Common myeloid progenitor, CD34-positive (primary cell): ENCODE measurements around the gene SLC25A24.

Experiments used
- CTCF ChIA-PET: fragments of 350-600 bp; sonication (Branson Sonifier 250); formaldehyde crosslinking; loops from one replicate; lab custom pipeline; 2021; ENCODE audit warnings: antibody characterized with exemption; lab: Charles Lee
- POLR2A ChIA-PET: fragments of 350-600 bp; sonication (Branson Sonifier 250); formaldehyde crosslinking; loops from one replicate; lab custom pipeline; 2021; ENCODE audit warnings: antibody characterized with exemption; lab: Charles Lee
- DNase-seq, 3 donors: peaks; one replicate each; pipeline versions ENCODE4 v3.0.0 to v3.0.0-alpha.2; 2013
- H3K27ac ChIP-seq, 2 experiments: 1 replicate in 1 of 2; 2 replicates in 1 of 2; pipeline ENCODE4 v1.7.0; 2013; ENCODE audit warnings: inconsistent platforms in 2 of 2, low read length in 2 of 2, mild to moderate bottlenecking in 2 of 2, low read depth in 1 of 2, moderate library complexity in 1 of 2; ENCODE audit not compliant: severe bottlenecking in 2 of 2, insufficient read depth in 1 of 2, poor library complexity in 1 of 2
- H3K27me3 ChIP-seq, 5 experiments: replicated peaks in 2 of 5; 1 replicate in 3 of 5; 2 replicates in 2 of 5; pipeline versions ENCODE4 v1.6.1 to v1.7.0; 2013; ENCODE audit warnings: low read length in 4 of 5, mild to moderate bottlenecking in 2 of 5, moderate library complexity in 2 of 5, inconsistent platforms in 1 of 5; ENCODE audit not compliant: insufficient read depth in 5 of 5, control insufficient read depth in 4 of 5
- H3K36me3 ChIP-seq, 4 experiments: 1 replicate in 2 of 4; 2 replicates in 2 of 4; pipeline versions ENCODE4 v1.6.1 to v1.7.0; 2013; ENCODE audit warnings: low read length in 3 of 4, control low read depth in 1 of 4, mild to moderate bottlenecking in 1 of 4; ENCODE audit not compliant: control insufficient read depth in 4 of 4, insufficient read depth in 4 of 4
- H3K4me1 ChIP-seq, 4 experiments: 1 replicate in 3 of 4; 2 replicates in 1 of 4; pipeline versions ENCODE4 v1.6.1 to v1.7.1; 2013; ENCODE audit warnings: low read length in 3 of 4, mild to moderate bottlenecking in 3 of 4, control low read depth in 1 of 4, inconsistent platforms in 1 of 4, moderate library complexity in 1 of 4; ENCODE audit not compliant: control insufficient read depth in 4 of 4, insufficient read depth in 4 of 4; ENCODE audit errors: control extremely low read depth in 1 of 4
- H3K4me3 ChIP-seq, 7 experiments: 1 replicate in 4 of 7; 2 replicates in 3 of 7; pipeline versions ENCODE4 v1.5.1 to v1.7.0; 2013; ENCODE audit warnings: mild to moderate bottlenecking in 7 of 7, low read length in 6 of 7, moderate library complexity in 6 of 7, inconsistent platforms in 2 of 7, low read depth in 2 of 7, control low read depth in 1 of 7; ENCODE audit not compliant: insufficient read depth in 4 of 7, control insufficient read depth in 1 of 7; ENCODE audit errors: extremely low read depth in 1 of 7
- H3K9me3 ChIP-seq, 5 experiments: 1 replicate in 4 of 5; 2 replicates in 1 of 5; pipeline versions ENCODE4 v1.6.1 to v1.7.1; 2013; ENCODE audit warnings: low read length in 4 of 5, mild to moderate bottlenecking in 2 of 5, inconsistent platforms in 1 of 5, low read depth in 1 of 5, moderate library complexity in 1 of 5; ENCODE audit not compliant: control insufficient read depth in 4 of 5, insufficient read depth in 2 of 5; ENCODE audit errors: control extremely low read depth in 1 of 5
- WGBS: methylation state at CpG from one replicate; pipeline ENCODE4 v1.1.5; 2013; ENCODE audit not compliant: insufficient coverage; 5-methylcytosine and 5-hydroxymethylcytosine counted together

The SLC25A24 gene

GRCh38 chr1:108119500-108119899 is 80.6 kb downstream of the SLC25A24 start:
- peak; percentile 32 to 51 (median 39) for DNase-seq
- WGBS = 30% methylated on average over 5 of the region's 5 CpGs
- CTCF ChIA-PET = interaction anchor here (0.6 to 5.3 kb wide), 20 partner anchors 10 to 361 kb away, joined by 3 to 51 read pairs (median 4); no protein-coding TSS in a partner anchor

GRCh38 chr1:108117945-108118902 is 81.9 kb downstream of the SLC25A24 start:
- DNase-seq = peak; percentile 43 to 78 (median 50)
- H3K27me3 ChIP-seq = no peaks in the 10 kb centered on the region
- 93% methylated on average over 3 of the region's 5 CpGs for whole genome bisulfite sequencing
- H3K4me3 ChIP-seq = peak overlapping the region in 2 of 7 experiments; percentile 6
- no peak overlapping the region for H3K27ac ChIP-seq
- ChIA-PET POLR2A (no interaction called here), CTCF (interaction anchor here (0.6 to 5.3 kb wide), 21 partner anchors 10 to 339 kb away, joined by 3 to 51 read pairs (median 4); no protein-coding TSS in a partner anchor)
- no peaks in the 10 kb centered on the region for H3K36me3 ChIP-seq
- H3K9me3 ChIP-seq = no peaks in the 10 kb centered on the region
- H3K4me1 ChIP-seq = peaks cover 7 to 40% (median 28%) of the 10 kb centered on the region in 4 experiments

More at GRCh38 chr1:108119500-108119899, 80.6 kb downstream of the SLC25A24 start:
- no peaks in the 10 kb centered on the region for H3K9me3 ChIP-seq
- no peak overlapping the region for H3K4me3 ChIP-seq
- no peaks in the 10 kb centered on the region for H3K27me3 ChIP-seq
- H3K27ac ChIP-seq = no peak overlapping the region
- H3K4me1 ChIP-seq = peaks cover 7 to 30% (median 22%) of the 10 kb centered on the region in 4 experiments
- no peaks in the 10 kb centered on the region for H3K36me3 ChIP-seq
- POLR2A ChIA-PET = no interaction called here

GRCh38 chr1:108117237-108117636 is 82.9 kb downstream of the SLC25A24 start:
- Histone ChIP-seq H3K4me3 (no peak overlapping the region), H3K27ac (no peak overlapping the region), H3K36me3 (no peaks in the 10 kb centered on the region), H3K4me1 (peaks cover 7 to 43% (median 28%) of the 10 kb centered on the region in 4 experiments), H3K27me3 (no peaks in the 10 kb centered on the region), H3K9me3 (no peaks in the 10 kb centered on the region)
- WGBS = 100% methylated on average over 1 of the region's 1 CpG
- ChIA-PET POLR2A (no interaction called here), CTCF (interaction anchor here (1.3 to 5.3 kb wide), 3 partner anchors 9 to 334 kb away, joined by 3 to 51 read pairs (median 7); no protein-coding TSS in a partner anchor)
- no peak for DNase-seq

- POLR2A ChIA-PET = no interaction called here
- CTCF ChIA-PET = interaction anchor here (0.6 to 2.4 kb wide), 5 partner anchors 11 to 330 kb away, joined by 3 to 7 read pairs (median 5); no protein-coding TSS in a partner anchor
- peaks cover 6 to 34% (median 22%) of the 10 kb centered on the region in 4 experiments for H3K4me1 ChIP-seq
- no peaks in the 10 kb centered on the region for H3K27me3 ChIP-seq
- H3K9me3 ChIP-seq = no peaks in the 10 kb centered on the region
- 6% methylated on average over 4 of the region's 4 CpGs for WGBS
- no peak overlapping the region for H3K4me3 ChIP-seq
- H3K27ac ChIP-seq = no peak overlapping the region
- DNase-seq = peak in 2 of 3 donors; percentile 74 to 86
- no peaks in the 10 kb centered on the region for H3K36me3 ChIP-seq
These were observed 86.0 kb downstream of the SLC25A24 start for GRCh38 chr1:108114033-108114599.

GRCh38 chr1:108113496-108113895 is 86.6 kb downstream of the SLC25A24 start:
- Histone ChIP-seq H3K4me1 (peaks cover 3 to 28% (median 19%) of the 10 kb centered on the region in 4 experiments), H3K4me3 (no peak overlapping the region), H3K27me3 (no peaks in the 10 kb centered on the region), H3K36me3 (no peaks in the 10 kb centered on the region), H3K27ac (no peak overlapping the region), H3K9me3 (no peaks in the 10 kb centered on the region)
- no peak for DNase-seq
- ChIA-PET POLR2A (no interaction called here), CTCF (interaction anchor here (0.6 to 1.7 kb wide), 5 partner anchors 12 to 329 kb away, joined by 3 to 5 read pairs (median 3); no protein-coding TSS in a partner anchor)
- WGBS = 74% methylated on average over 3 of the region's 3 CpGs

GRCh38 chr1:108109295-108109973 is 90.7 kb downstream of the SLC25A24 start:
- ChIA-PET CTCF (interaction anchor here (1.5 to 1.8 kb wide), 2 partner anchors 8 to 96 kb away, joined by 3 to 7 read pairs; no protein-coding TSS in a partner anchor), POLR2A (no interaction called here)
- Histone ChIP-seq H3K4me3 (no peak overlapping the region), H3K36me3 (no peaks in the 10 kb centered on the region), H3K27me3 (no peaks in the 10 kb centered on the region), H3K9me3 (peaks cover 0 to 3% (median 0%) of the 10 kb centered on the region in 5 experiments), H3K4me1 (peaks cover 6 to 29% (median 16%) of the 10 kb centered on the region in 4 experiments), H3K27ac (no peak overlapping the region)
- no peak for DNase-seq
- WGBS = 95% methylated on average over 4 of the region's 6 CpGs
